ENCODE measurements around the gene CLIC4. TPM values are rescaled to one million over a fixed set of nuclear protein-coding genes. Genes with fewer than 3 reads are reported as not detected.

The CLIC4 gene
- total RNA-seq, 1 donor from 2014 or later: 200 TPM

- no peak for TF ChIP-seq CTCF (IDR thresholded peaks at IDR 0.05)
- H3K27me3 ChIP-seq: no peaks in the 10 kb centered on the region
- peaks cover 29% of the 10 kb centered on the region for H3K4me1 ChIP-seq
- H3K9me3 ChIP-seq: no peaks in the 10 kb centered on the region
- ATAC-seq (no peak), DNase-seq (no peak)
- no peaks in the 10 kb centered on the region for H3K36me3 ChIP-seq
- intact Hi-C loops (cut with DNase I): no loop called here
- no peak overlapping the region for H3K4me3 ChIP-seq
- H3K27ac ChIP-seq: no peak overlapping the region
These were observed 11.1 kb downstream of the CLIC4 start for GRCh38 chr1:24756395-24756794.

DNA sequence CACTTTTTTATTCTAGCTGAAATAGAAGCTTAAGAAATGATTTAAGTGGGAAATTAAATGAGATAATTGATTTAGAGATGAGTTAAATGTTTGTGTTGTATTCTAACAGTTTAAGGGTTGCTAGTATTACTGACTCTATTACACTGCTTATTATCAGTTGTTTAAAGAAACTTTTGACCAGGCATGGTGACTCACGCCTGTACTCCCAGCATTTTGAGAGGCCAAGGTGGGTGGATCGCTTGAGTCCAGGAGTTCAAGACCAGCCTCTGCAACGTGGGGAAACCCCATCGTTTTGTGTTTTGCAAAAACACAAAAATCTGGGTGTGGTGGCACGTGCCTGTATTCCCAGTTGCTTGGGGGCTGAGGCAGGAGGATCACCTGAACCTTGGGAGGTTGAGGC lies 14.2 kb downstream of the CLIC4 start:
- Histone ChIP-seq H3K4me1 (peaks cover 16% of the 10 kb centered on the region), H3K36me3 (no peaks in the 10 kb centered on the region), H3K27ac (no peak overlapping the region), H3K4me3 (no peak overlapping the region), H3K9me3 (no peaks in the 10 kb centered on the region), H3K27me3 (no peaks in the 10 kb centered on the region)
- DNase-seq (no peak), ATAC-seq (no peak)
- TF ChIP-seq CTCF (IDR thresholded peaks at IDR 0.05): no peak
- intact Hi-C loops (cut with DNase I): no loop called here

DNA sequence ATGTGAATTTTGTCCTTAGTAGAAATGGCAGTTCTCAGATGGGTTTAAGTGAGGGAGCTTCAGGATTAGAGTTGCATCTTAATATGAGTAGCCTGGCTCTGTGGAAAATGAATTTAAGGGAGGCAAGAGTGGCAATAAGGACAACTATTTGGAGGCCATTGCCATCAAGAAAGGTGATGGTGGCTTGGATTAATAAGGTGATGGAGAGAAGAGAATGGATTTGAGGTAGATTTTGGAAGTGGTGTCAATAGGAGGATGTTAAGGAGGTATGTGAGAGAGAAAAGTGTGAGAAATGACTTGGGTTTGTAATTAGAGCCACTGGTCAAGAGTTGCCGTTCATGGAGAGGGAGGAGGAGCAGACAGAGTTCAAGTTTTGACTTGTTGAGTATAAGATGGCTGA lies 16.3 kb downstream of the CLIC4 start:
- intact Hi-C loops (cut with DNase I): loop anchor here (10.0 kb wide), 1 partner anchor 53 kb away; no protein-coding TSS in a partner anchor
- DNase-seq (no peak), ATAC-seq (no peak)
- Histone ChIP-seq H3K9me3 (no peaks in the 10 kb centered on the region), H3K4me1 (peaks cover 31% of the 10 kb centered on the region), H3K4me3 (no peak overlapping the region), H3K36me3 (no peaks in the 10 kb centered on the region), H3K27me3 (no peaks in the 10 kb centered on the region), H3K27ac (no peak overlapping the region)
- no peak for TF ChIP-seq CTCF (IDR thresholded peaks at IDR 0.05)

DNA sequence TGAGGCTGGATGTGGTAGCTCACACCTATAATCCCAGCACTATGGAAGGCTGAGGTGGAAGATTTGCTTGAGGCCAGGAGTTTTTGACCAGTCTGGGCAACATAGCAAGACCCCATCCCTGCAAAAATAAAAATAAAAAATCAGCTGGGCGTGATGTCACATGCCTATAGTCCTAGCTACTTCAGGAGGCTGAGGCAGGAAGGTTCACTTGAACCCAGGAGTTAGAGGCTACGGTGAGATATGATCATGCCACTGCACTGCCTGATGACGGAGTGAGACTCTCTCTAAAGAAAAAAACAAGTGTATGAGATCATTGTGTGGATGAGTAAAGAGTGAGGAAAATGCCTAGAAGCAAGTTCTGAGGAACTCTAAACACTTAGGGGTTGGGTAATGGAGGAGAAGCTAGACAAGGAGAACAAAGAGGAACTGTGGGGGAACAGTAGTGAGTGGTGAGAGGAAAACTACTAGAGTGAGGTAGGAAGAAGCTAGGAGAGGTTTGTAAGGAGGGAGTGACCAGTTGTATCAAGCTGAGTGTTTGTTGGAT lies 17.0 kb downstream of the CLIC4 start:
- Histone ChIP-seq H3K4me1 (peaks cover 31% of the 10 kb centered on the region), H3K4me3 (no peak overlapping the region), H3K27ac (peak overlapping the region; percentile 56), H3K9me3 (no peaks in the 10 kb centered on the region), H3K27me3 (no peaks in the 10 kb centered on the region), H3K36me3 (no peaks in the 10 kb centered on the region)
- ATAC-seq (peak; percentile 91), DNase-seq (no peak)
- intact Hi-C loops (cut with DNase I): loop anchor here (10.0 kb wide), 1 partner anchor 53 kb away; no protein-coding TSS in a partner anchor
- TF ChIP-seq CTCF (IDR thresholded peaks at IDR 0.05): no peak

DNA sequence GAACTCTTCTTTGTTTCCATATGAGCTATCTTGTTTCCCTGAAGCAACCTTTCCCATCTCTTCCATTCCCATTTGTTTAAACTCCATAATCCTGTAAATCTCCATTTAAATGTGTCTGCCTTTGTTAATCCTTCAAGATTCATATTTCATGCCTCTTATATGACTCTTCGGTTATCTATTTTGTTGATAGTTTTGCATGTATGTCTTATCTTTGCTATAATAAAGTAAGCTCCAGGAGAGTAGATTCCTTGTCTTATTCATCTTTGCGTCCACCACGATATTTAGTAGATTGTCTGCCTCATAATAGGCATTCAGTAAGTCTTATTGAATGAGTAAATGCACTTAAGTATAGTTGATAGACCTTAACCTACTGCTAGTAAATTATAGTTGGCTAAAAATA lies 18.4 kb downstream of the CLIC4 start:
- intact Hi-C loops (cut with DNase I): loop anchor here (10.0 kb wide), 1 partner anchor 51 kb away; no protein-coding TSS in a partner anchor
- Histone ChIP-seq H3K27me3 (no peaks in the 10 kb centered on the region), H3K9me3 (no peaks in the 10 kb centered on the region), H3K36me3 (no peaks in the 10 kb centered on the region), H3K27ac (no peak overlapping the region), H3K4me1 (peaks cover 33% of the 10 kb centered on the region), H3K4me3 (no peak overlapping the region)
- DNase-seq (no peak), ATAC-seq (no peak)
- no peak for TF ChIP-seq CTCF (IDR thresholded peaks at IDR 0.05)

GRCh38 chr1:24764439-24764838 lies 19.2 kb downstream of the CLIC4 start:
- peaks cover 39% of the 10 kb centered on the region for H3K4me1 ChIP-seq
- DNase-seq (no peak), ATAC-seq (no peak)
- intact Hi-C loops (cut with DNase I): loop anchor here (10.0 kb wide), 1 partner anchor 50 kb away; no protein-coding TSS in a partner anchor
- no peaks in the 10 kb centered on the region for H3K27me3 ChIP-seq
- no peak overlapping the region for H3K27ac ChIP-seq
- no peaks in the 10 kb centered on the region for H3K9me3 ChIP-seq
- TF ChIP-seq CTCF (IDR thresholded peaks at IDR 0.05): no peak
- no peaks in the 10 kb centered on the region for H3K36me3 ChIP-seq
- H3K4me3 ChIP-seq: no peak overlapping the region
